ENCODE data around the gene CHST3.
"Not testable (repeated sequence)": the region's sequence is repeated elsewhere in the genome, so short reads cannot be mapped to it uniquely, and the experiment has no call there.

The CHST3 gene, protein sequence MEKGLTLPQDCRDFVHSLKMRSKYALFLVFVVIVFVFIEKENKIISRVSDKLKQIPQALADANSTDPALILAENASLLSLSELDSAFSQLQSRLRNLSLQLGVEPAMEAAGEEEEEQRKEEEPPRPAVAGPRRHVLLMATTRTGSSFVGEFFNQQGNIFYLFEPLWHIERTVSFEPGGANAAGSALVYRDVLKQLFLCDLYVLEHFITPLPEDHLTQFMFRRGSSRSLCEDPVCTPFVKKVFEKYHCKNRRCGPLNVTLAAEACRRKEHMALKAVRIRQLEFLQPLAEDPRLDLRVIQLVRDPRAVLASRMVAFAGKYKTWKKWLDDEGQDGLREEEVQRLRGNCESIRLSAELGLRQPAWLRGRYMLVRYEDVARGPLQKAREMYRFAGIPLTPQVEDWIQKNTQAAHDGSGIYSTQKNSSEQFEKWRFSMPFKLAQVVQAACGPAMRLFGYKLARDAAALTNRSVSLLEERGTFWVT

DNA sequence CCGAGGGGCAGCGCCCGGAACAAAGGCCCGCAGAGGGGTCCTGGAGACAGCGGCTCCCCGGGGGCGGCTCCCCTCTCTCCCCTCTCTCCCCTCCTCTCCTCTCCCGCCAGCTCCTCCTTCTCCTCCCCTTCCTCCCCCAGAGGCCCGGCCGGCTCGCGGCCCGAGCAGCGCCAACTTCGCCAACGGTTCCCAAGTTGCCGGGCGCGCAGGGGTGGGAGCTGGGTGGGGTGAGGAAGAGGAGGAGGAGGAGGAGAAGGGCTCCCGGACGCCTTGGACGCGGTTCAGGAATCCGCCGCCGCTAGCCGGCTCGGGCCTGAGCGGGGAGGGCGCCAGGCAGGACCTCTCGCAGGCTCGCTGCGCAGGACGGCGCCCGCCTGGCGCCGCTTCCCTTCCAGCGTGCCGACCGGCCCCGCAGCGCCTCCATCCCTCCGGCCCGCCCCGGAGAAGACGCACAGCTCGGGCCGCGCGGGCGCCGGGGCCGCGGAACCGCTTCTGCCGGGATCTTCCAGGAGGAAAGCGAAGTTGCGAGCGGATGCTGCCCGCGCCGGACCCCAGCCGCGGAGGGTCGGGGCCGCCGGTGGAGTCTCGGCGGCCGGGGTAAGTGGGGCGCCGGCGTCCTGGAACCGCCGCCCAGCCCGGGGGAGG is at the start of gene CHST3:
Gene CHST3, plus strand, starts transcription at position 298 of the 645 bp plus-strand sequence. CDS start 41,448 bp downstream, outside the sequence.
- DNase-seq (ENCODE audit: low spot score), result no peak

DNA sequence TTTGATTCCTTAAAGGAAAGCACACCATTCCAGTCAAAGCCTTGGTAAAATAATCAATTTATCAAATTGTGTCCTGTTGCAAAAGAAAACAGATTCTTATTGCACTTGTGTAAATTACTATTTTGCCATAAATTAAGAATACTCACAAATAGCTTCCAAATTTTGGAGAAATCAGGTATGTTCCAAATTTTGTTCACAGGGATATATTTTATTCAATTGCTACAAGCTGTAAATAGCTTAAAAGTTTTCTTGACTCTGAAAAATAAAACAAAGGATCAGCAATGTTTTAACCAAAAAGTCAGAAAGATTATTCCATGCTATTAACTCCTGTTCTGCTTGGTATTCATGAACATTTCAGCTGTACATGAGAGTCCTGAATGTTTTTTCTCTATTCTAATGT is 47.4 kb upstream of the CHST3 start:
- no peak for DNase-seq (ENCODE audit: low spot score)

DNA sequence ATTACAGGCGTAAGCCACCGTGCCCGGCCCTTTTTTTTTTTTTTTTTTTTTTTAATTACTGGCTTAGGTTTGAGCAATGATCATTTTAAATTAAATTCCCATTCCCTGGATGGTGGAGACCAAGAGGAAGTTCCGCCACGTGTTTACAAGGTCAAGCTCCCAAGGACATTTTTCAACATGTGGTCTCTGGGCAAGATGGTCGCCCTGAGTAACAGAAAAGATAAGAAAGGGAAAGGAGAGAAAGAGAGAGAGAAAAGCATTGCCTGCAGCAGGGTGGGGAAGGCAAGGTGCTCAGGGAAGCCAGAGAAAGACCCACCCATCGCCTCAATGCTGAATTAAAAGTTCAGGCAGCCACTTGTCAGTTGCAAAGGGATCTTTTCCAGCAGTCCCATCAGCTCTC is 45.2 kb upstream of the CHST3 start:
- no peak for DNase-seq (ENCODE audit: low spot score)

DNA sequence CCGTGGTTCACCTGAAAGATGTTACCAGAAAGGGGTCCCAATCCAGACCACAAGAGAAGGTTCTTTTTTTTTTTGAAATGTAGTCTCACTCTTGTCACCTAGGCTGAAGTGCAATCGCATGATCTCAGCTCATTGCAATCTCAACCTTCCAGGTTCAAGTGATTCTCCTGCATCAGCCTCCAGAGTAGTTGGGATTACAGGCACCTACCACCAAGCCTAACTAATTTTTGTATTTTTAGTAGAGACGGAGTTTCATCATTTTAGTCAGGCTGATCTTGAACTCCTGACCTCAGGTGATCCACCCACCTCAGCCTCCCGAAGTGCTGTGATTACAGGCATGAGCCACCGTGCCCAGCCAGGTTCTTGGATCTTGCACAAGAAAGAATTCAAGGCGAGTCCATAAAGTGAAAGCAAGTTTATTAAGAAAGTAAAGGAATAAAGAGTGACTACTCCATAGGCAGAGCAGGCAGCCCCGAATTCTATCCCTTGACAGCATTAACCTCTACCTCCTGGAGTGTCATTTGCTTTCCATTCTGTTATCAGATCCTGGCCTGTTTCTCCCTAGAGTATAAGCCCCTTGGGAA is 44.1 kb upstream of the CHST3 start:
- DNase-seq (ENCODE audit: low spot score), result not testable (repeated sequence)

GRCh38 chr10:71920540-71921323 is 43.5 kb upstream of the CHST3 start:
- DNase-seq (ENCODE audit: low spot score), result no peak

- DNase-seq (ENCODE audit: low spot score), result no peak
Measured at GRCh38 chr10:71921324-71922027, 42.7 kb upstream of the CHST3 start.

GRCh38 chr10:71923138-71923692 is 41.0 kb upstream of the CHST3 start:
- no peak for DNase-seq (ENCODE audit: low spot score)

DNA sequence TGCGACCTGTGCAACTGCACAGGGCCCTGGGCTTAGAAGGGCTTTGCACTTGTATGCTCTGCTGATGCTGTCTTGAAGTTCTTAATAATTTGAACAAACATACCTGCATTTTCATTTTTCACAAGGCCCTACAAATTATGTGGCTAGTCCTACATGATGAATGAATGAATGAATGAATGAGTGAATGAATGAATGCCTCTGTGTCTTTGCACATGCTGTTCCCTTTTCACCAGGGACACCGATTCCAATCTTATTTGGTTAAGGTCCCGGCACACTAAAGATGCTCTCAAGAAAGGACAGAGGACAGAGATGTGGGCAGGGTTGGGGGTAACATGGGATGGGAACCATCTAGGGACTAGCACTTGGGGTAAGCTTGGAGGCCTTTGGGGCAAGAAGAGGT is 39.4 kb upstream of the CHST3 start:
- DNase-seq (ENCODE audit: low spot score), result no peak

- no peak for DNase-seq (ENCODE audit: low spot score)
Measured at GRCh38 chr10:71927159-71927558, 37.0 kb upstream of the CHST3 start.

DNA sequence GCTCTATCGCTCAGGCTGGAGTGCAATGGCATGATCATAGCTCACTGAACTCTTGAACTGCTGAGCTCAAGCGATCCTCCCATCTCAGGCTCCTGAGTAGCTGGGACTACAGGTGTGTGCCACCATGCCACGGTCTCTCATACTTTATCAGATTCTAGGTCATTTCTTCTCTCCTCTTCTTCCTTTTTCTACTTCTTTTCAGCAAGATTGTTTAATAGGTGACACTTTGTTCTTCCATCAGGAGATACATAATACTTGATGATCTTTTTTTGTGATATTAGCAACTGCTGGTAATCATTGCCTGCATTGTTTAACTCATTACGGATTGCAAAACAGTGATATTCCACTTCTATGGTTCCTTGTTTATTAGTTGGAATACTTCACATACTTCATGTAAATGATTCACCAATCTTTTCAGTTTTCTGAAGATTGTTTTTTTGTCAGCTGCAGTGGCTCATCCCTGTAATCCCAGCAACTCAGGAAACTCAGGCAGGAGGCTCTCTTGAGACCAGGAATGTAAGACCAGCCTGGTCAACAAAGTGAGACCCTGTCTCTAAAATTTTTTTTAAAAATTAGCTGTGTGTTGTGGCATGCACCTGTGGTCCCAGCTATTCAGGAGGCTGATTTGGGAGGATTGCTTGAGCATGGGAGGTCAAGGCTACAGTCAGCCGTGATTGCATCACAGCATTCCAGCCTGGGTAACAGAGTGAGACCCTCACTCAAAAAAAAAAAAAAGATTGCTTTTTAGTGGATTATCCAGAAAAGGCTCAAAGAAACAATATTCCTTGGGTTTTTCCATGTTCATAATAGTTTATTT is 36.2 kb upstream of the CHST3 start:
- no peak for DNase-seq (ENCODE audit: low spot score)

GRCh38 chr10:71931295-71931694 is 32.9 kb upstream of the CHST3 start:
- DNase-seq (ENCODE audit: low spot score), result no peak

DNA sequence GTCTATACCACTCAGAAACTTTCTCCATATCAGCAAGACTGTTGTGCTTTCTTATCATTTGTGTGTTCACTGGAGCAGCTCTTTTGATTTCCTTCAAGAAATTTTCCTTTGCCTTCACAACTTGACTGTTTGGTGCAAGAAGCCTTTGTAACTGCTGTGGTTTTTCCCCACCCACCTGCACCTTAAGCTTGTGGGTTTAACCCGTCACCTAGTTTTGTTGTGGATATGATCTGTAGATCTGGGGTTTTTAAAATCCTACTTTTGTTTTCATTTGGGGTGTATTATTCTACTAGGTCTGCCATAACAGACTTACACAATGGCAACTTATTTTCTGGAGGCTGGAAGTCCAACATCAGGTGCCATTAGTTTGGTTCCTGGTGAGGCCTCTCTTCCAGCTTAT is 30.5 kb upstream of the CHST3 start:
- DNase-seq (ENCODE audit: low spot score), result no peak

DNA sequence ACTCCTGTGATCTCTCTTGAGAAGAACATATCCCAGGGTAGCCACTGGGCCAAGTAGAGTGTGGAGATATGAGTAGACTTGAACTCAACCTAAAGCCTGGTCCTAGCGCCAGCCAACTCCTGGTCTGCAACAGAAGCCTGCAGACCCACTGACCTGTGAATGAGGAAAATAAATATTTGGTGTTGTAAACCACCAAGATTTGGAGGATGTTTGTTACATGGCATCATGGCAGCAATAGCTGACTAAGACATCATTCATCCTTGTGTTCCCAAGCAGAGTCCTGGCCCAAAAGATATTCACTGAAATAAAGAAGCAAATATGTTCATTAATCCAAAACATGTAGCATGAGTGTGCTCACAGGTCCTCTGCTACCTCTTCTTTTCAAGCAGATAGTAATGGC is 26.0 kb upstream of the CHST3 start:
- DNase-seq (ENCODE audit: low spot score), result no peak

DNA sequence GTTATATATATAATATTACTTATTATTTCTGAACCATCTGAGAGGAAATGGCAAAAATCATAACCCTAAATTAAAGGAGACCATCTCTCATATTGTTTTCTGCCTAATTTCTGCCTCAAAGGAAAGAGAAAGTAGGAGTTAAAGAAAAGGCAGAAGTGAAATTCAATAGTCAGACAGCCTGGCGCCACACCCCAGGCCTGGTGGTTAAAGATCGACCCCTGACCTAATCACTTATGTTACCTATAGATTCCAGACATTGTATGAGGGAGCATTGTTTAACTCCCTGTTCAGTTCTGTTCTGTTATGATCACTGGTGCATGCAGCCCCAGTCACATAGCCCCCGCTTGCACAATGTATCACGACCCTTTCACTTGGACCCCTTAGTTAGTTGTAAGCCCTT is 24.9 kb upstream of the CHST3 start:
- no peak for DNase-seq (ENCODE audit: low spot score)

DNA sequence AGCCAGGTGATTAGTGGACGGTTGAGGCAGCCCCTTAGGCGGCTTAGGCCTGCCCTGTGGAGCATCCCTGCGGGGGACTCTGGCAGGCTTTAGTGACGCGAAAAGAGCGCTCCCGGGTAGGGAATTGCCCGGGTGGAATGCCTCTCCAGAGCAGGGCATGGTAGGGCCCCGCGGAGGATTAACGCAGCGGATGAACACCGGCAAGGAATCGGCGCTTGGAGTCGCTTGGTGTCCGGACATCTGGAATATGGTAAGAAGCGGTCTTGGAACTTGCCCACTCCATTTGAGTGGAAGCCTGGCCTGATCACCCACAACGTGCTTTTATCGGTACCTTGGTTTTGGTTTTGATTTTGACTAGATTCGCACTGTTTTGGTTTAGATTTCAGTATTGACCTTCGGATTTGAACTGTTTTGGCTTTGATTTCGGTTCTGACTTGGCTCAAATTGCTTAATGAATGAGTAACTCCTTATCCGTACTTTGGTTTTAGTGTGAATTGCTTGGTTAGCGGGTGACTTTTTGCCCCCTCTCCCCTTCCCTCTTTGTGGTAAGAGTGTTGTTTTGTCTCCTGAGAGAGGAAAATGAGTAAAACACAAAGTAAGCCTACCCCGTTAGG is 24.2 kb upstream of the CHST3 start:
- no peak for DNase-seq (ENCODE audit: low spot score)

GRCh38 chr10:71940752-71941151 is 23.4 kb upstream of the CHST3 start:
- DNase-seq (ENCODE audit: low spot score), result no peak

GRCh38 chr10:71941318-71941717 is 22.9 kb upstream of the CHST3 start:
- no peak for DNase-seq (ENCODE audit: low spot score)

GRCh38 chr10:71945819-71946474 is 18.2 kb upstream of the CHST3 start:
- no peak for DNase-seq (ENCODE audit: low spot score)

DNA sequence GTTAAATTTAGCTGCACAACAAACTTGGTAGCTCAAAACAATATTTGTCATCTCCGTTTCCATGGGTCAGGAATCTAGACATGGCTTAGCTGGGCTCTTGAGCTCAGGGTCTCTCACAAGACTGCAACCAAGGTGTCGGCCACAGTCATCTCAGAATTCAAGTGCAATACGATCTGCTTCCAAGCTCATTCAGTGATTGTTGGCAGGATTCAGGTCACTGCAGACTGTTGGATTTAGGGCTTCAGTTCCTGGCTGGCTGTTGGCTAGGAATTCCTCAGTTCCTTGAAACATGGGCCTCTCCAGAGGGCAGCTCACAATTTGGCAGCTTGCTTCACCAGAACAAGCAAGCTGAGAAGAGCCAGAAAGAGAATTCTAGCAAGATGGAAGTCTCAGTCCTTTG is 17.5 kb upstream of the CHST3 start:
- DNase-seq (ENCODE audit: low spot score), result no peak

Data from hematopoietic multipotent progenitor cell treated with erythropoietin and hydrocortisone succinate and interleukin-3 and kit ligand, for 17 days (in vitro differentiated cells).